Measurements from ENCODE around the gene LRRC46. TPM values are rescaled to one million over a fixed set of nuclear protein-coding genes. Genes with fewer than 3 reads are reported as not detected.

Gene LRRC46
- total RNA-seq, 1 experiment from 2014 or later, result 0.31 TPM

GRCh38 chr17:47853616-47854015 is 22.1 kb downstream of the LRRC46 start:
- no CpG with 5 or more reads among the region's 5 CpGs for WGBS (ENCODE audit: extremely low coverage, insufficient read length, low lambda C conversion rate)
- Histone ChIP-seq H2AK5ac (ENCODE audit: insufficient read length, low read length) (no peak overlapping the region), H4K91ac (ENCODE audit: insufficient read length, low read depth, low read length) (no peak overlapping the region), H3K4ac (ENCODE audit: low read depth, low read length) (no peak overlapping the region), H3K14ac (ENCODE audit: insufficient read depth, low read length) (no peak overlapping the region), H2BK15ac (ENCODE audit: low read depth, low read length) (no peak overlapping the region), H2AFZ (ENCODE audit: low read length) (no peak overlapping the region), H3K4me2 (ENCODE audit: insufficient read depth, insufficient read length, low read length) (no peak overlapping the region), H3K27me3 (ENCODE audit: insufficient read depth, low read length) (peaks cover 47% of the 10 kb centered on the region), H2BK20ac (ENCODE audit: low read depth, low read length, poor library complexity, severe bottlenecking) (no peak overlapping the region), H2BK5ac (ENCODE audit: insufficient read length, low read length) (no peak overlapping the region), H3K27ac (ENCODE audit: insufficient read length, low read depth, low read length) (no peak overlapping the region), H3K56ac (ENCODE audit: insufficient read length, low read depth, low read length) (no peak overlapping the region), H4K20me1 (ENCODE audit: control insufficient read depth, insufficient read depth, insufficient read length) (no peaks in the 10 kb centered on the region), H3K23me2 (ENCODE audit: insufficient read length, low read depth, low read length, poor library complexity, severe bottlenecking) (peaks cover 20% of the 10 kb centered on the region), H2BK120ac (ENCODE audit: low read depth, low read length, poor library complexity, severe bottlenecking) (no peak overlapping the region), H4K5ac (ENCODE audit: insufficient read length, low read depth, low read length) (no peak overlapping the region), H3K79me1 (ENCODE audit: insufficient read depth, low read depth, low read length, poor library complexity, severe bottlenecking) (no peaks in the 10 kb centered on the region), H3K4me1 (ENCODE audit: insufficient read depth, low read length) (peaks cover 7% of the 10 kb centered on the region), H4K8ac (replicated peaks; ENCODE audit: insufficient read length, low read depth, low read length) (no peak overlapping the region), H2BK12ac (ENCODE audit: insufficient read length, low read depth, low read length) (no peak overlapping the region), H3K23ac (ENCODE audit: insufficient read length, low read depth, low read length) (no peak overlapping the region), H3K9me3 (ENCODE audit: control insufficient read depth, low read depth, low read length) (no peaks in the 10 kb centered on the region), H3K79me2 (ENCODE audit: insufficient read depth, low read length) (no peaks in the 10 kb centered on the region), H3K9ac (ENCODE audit: extremely low read depth, insufficient read length, low read length) (no peak overlapping the region), H3K18ac (ENCODE audit: insufficient read length, low read depth, low read length) (no peak overlapping the region), H3T11ph (ENCODE audit: low read length) (no peak overlapping the region)
- DNase-seq, result no peak
- Mint-ChIP-seq H3K4me1 (peaks cover 40 to 53% of the 10 kb centered on the region in 2 experiments), H3K9me3 (no peaks in the 10 kb centered on the region; a peak in 2 of 5 replicates), H3K4me3 (no peak overlapping the region), H3K27me3 (ENCODE audit: low read depth) (peaks cover 90% of the 10 kb centered on the region), H3K27ac (no peak overlapping the region), H3K36me3 (ENCODE audit: insufficient read depth in 1 of 3, low read depth in 3 of 3) (peaks cover 0 to 2% (median 0%) of the 10 kb centered on the region in 3 experiments; a peak in 1 of 7 replicates)
- TF ChIP-seq CTCF (conservative IDR thresholded peaks at IDR 0.05), result no peak

All from H9 (cell line).